Measurements from ENCODE around the gene CCDC78. TPM values are rescaled to one million over a fixed set of nuclear protein-coding genes. Genes with fewer than 3 reads are reported as not detected.
A peak's percentile ranks its signal among the peaks of the same experiment; 100 is the strongest.
"Not testable (repeated sequence)": the region's sequence is repeated elsewhere in the genome, so short reads cannot be mapped to it uniquely, and the experiment has no call there.

CCDC78 gene
- total RNA-seq, 1 donor from 2014 or later, result 3.2 TPM

GRCh38 chr16:693364-693763, 32.9 kb downstream of the CCDC78 start:
- no peaks in the 10 kb centered on the region for H3K9me3 Mint-ChIP-seq
- H3K27me3 Mint-ChIP-seq (ENCODE audit: low read depth), result peaks cover 71% of the 10 kb centered on the region
- peaks cover 20% of the 10 kb centered on the region for H3K4me1 Mint-ChIP-seq
- TF ChIP-seq CTCF (IDR thresholded peaks at IDR 0.05; ENCODE audit: unreplicated experiment), result no peak
- H3K27ac Mint-ChIP-seq, result no peak overlapping the region
- H3K4me3 Mint-ChIP-seq, result no peak overlapping the region
- H3K36me3 Mint-ChIP-seq, result no peaks in the 10 kb centered on the region
- no peak for DNase-seq (ENCODE audit: low spot score in 2 of 2, unreplicated experiment in 2 of 2)

- no peak for DNase-seq (ENCODE audit: low spot score in 2 of 2, unreplicated experiment in 2 of 2)
- H3K9me3 Mint-ChIP-seq, result no peaks in the 10 kb centered on the region
- peak overlapping the region; percentile 6 for H3K4me3 Mint-ChIP-seq
- no peak for TF ChIP-seq CTCF (IDR thresholded peaks at IDR 0.05; ENCODE audit: unreplicated experiment)
- H3K27ac Mint-ChIP-seq, result no peak overlapping the region
- peaks cover 62% of the 10 kb centered on the region for H3K27me3 Mint-ChIP-seq (ENCODE audit: low read depth)
- peaks cover 20% of the 10 kb centered on the region for H3K4me1 Mint-ChIP-seq
- H3K36me3 Mint-ChIP-seq, result no peaks in the 10 kb centered on the region
Observed at GRCh38 chr16:692356-693108, 33.7 kb downstream of the CCDC78 start.

- not testable (repeated sequence) for H3K36me3 Mint-ChIP-seq; H3K27ac Mint-ChIP-seq; H3K9me3 Mint-ChIP-seq; DNase-seq (ENCODE audit: low spot score in 2 of 2, unreplicated experiment in 2 of 2)
- H3K4me1 Mint-ChIP-seq, result peaks cover 20% of the 10 kb centered on the region
- peak overlapping the region; percentile 89 for H3K4me3 Mint-ChIP-seq
- H3K27me3 Mint-ChIP-seq (ENCODE audit: low read depth), result peaks cover 51% of the 10 kb centered on the region
Observed at GRCh38 chr16:691242-691641, 35.0 kb downstream of the CCDC78 start.

GRCh38 chr16:689175-689897, 36.9 kb downstream of the CCDC78 start:
- peaks cover 35% of the 10 kb centered on the region for H3K27me3 Mint-ChIP-seq (ENCODE audit: low read depth)
- H3K4me1 Mint-ChIP-seq, result peaks cover 17% of the 10 kb centered on the region
- H3K4me3 Mint-ChIP-seq, result peak overlapping the region; percentile 89
- no peaks in the 10 kb centered on the region for H3K9me3 Mint-ChIP-seq
- no peak overlapping the region for H3K27ac Mint-ChIP-seq
- no peak for TF ChIP-seq CTCF (IDR thresholded peaks at IDR 0.05; ENCODE audit: unreplicated experiment)
- no peak for DNase-seq (ENCODE audit: low spot score in 2 of 2, unreplicated experiment in 2 of 2)
- H3K36me3 Mint-ChIP-seq, result peaks cover 2% of the 10 kb centered on the region

- DNase-seq (ENCODE audit: low spot score in 2 of 2, unreplicated experiment in 2 of 2), result no peak
- Mint-ChIP-seq H3K4me3 (peak overlapping the region; percentile 6), H3K27me3 (ENCODE audit: low read depth) (peaks cover 19% of the 10 kb centered on the region), H3K9me3 (no peaks in the 10 kb centered on the region), H3K36me3 (peaks cover 3% of the 10 kb centered on the region), H3K27ac (no peak overlapping the region), H3K4me1 (peaks cover 18% of the 10 kb centered on the region)
- TF ChIP-seq CTCF (IDR thresholded peaks at IDR 0.05; ENCODE audit: unreplicated experiment), result no peak
Observed at GRCh38 chr16:687499-687898, 38.7 kb downstream of the CCDC78 start.

Measured in mesothelial cell of epicardium (in vitro differentiated cells).